HG03439 (cell line): ENCODE data around the gene RNF115.
"Not testable (repeated sequence)": the region's sequence is repeated elsewhere in the genome, so short reads cannot be mapped to it uniquely, and the experiment has no call there.

Experiments used
- ATAC-seq: cut with Tn5 transposase; IDR thresholded peaks from one replicate; pipeline ENCODE4 v1.9.1; 2021; ENCODE audit warnings: mild to moderate bottlenecking, moderate library complexity; ENCODE audit not compliant: unreplicated experiment

Gene RNF115

DNA sequence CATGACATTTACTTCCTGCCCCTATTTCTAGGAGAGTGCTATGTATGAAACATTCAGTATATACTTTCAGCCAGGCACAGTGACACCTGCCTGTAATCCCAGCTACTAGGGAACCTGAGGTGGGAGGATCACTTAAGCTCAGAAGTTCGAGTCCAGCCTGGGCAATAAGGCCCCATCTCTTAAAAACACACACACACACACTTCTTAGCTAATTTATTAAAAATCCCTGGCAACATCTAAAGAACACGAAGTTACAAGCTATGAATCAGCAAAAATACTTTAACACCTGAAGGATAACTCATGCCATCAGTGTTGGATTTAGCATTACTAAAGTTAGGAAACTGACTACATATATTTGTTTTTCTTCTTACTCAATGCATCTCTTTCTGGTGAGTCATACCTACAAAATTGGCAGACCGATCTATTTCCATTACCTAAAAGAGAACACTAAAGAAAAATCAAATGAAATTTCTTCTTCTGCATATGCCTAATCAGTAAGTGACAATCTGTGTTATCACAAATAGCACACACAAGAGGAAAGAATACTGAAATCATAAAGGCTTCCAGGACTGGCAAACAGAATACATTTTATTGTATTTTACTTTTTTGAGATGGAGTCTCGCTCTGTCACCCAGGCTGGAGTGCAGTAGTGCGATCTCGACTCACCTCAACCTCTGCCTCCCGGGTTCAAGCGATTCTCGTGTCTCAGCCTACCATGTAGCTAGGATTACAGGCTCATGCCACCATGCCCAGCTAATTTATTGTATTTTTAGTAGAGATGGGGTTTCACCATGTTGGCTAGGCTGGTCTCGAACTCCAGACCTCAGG lies 41.4 kb downstream of the RNF115 start:
- ATAC-seq, result no peak

DNA sequence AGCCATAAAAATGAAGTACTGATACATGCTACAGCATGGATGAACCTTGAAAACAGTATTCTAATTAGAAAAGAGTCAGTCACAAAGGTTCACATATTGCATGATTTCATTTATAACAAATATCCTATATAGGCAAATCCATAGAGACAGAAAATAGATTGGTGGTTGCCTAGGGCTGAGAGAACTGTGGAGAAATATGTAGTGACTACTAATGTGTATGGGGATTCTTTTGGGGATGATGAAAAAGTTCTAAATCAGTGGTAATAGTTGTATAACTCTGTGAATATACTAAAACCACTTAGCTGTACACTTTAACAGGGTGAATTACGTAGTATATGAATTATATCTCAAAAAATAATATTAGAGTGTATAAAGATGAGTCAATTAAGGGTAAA lies 45.8 kb downstream of the RNF115 start:
- no peak for ATAC-seq

- no peak for ATAC-seq
These were observed 46.3 kb downstream of the RNF115 start for GRCh38 chr1:145777357-145778145.

DNA sequence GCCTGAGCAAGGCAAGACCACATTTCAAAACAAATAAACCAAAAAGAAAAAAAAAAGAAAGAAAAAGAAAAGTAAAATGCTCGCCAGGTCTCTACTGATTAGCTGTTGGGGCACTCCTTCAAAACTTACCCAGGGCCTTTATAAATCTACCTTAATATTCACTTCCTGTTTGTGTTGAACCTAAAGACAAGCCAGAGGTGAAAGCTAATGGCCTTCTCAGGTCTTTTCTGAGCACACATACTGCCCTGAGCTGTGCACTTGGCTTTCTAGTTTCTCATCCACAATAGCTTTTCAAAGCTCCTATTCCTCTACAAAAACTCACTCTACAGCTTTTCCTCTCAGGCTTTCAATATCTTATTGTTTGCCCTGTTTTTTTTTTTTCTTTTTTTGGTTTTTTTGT lies 50.5 kb downstream of the RNF115 start:
- no peak for ATAC-seq

GRCh38 chr1:145771056-145771455 lies 52.8 kb downstream of the RNF115 start:
- no peak for ATAC-seq

- not testable (repeated sequence) for ATAC-seq
These were observed 55.9 kb downstream of the RNF115 start for GRCh38 chr1:145768004-145768403.

- ATAC-seq, result not testable (repeated sequence)
These were observed 57.0 kb downstream of the RNF115 start for GRCh38 chr1:145766926-145767325.

DNA sequence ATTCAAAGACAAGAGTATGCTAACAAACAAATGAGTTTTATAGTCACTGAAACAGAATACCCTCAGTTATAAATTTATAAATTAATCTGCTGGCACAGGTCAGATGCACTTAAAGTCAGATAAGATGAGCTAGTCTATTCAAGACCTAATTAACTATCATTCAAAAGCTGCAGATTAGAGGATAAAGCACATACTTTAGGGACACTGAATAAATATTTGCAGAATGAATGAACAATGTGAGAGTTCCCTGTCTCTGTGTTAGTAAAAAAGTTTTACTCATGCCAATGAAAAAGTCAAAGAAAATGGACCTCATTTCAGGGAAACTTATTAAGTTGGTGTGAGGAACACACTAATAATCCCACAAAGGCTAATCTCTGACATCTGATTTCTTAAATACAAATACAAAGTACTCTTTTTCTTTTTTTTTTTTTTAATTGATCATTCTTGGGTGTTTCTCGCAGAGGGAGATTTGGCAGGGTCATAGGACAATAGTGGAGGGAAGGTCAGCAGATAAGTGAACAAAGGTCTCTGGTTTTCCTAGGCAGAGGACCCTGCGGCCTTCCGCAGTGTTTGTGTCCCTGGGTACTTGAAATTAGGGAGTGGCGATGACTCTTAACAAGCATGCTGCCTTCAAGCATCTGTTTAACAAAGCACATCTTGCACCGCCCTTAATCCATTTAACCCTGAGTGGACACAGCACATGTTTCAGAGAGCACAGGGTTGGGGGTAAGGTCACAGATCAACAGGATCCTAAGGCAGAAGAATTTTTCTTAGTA lies 58.1 kb downstream of the RNF115 start:
- ATAC-seq, result not testable (repeated sequence)

DNA sequence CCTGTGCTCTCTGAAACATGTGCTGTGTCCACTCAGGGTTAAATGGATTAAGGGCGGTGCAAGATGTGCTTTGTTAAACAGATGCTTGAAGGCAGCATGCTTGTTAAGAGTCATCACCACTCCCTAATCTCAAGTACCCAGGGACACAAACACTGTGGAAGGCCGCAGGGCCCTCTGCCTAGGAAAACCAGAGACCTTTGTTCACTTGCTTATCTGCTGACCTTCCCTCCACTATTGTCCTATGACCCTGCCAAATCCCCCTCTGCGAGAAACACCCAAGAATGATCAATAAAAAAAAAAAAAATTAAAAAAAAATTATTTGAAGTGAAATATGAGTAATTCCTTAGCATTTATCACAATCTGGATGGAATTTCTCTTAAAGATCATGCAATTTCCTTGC lies 58.8 kb downstream of the RNF115 start:
- ATAC-seq, result not testable (repeated sequence)

- ATAC-seq, result not testable (repeated sequence)
These were observed 59.5 kb downstream of the RNF115 start for GRCh38 chr1:145764231-145764940.

GRCh38 chr1:145762001-145762400 lies 61.9 kb downstream of the RNF115 start:
- ATAC-seq, result not testable (repeated sequence)

- not testable (repeated sequence) for ATAC-seq
These were observed 62.4 kb downstream of the RNF115 start for GRCh38 chr1:145761498-145761897.

DNA sequence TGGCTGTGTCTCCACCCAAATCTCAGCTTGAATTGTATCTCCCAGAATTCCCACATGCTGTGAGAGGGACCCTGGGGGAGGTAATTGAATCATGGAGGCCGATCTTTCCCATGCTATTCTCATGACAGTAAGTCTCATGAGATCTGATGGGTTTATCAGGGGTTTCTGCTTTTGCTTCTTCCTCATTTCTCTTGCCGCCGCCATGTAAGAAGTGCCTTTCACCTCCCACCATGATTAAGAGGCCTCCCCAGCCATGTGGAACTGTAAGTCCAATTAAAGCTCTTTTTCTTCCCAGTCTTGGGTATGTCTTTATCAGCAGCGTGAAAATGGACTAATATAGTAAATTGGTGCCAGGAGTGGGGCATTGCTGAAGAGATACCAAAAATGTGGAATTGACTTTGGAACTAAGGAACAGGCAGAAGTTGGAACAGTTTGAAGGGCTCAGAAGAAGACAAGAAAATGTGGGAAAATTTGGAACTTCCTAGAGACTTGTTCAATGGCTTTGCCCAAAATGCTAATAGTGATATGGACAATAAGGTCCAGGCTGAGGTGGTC lies 63.4 kb downstream of the RNF115 start:
- not testable (repeated sequence) for ATAC-seq

DNA sequence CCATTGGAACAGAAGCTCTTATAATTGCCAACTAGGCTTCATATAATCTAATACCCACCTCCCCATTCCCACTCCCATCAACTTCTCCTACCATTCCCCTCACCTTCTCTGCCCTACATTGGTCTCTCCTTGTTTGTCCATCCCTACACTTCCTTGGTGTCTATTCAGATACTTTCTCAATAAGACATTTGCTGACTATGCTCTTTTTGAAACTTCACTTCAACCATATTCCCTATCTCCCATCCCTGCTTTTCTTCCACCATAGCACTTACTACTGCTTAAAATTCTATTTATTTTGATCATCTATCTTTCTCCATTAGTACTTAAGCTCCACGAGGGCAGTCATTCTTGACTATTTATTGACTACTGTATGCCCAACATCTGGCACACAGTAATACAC lies 64.2 kb downstream of the RNF115 start:
- no peak for ATAC-seq

GRCh38 chr1:145758575-145758974 lies 65.3 kb downstream of the RNF115 start:
- no peak for ATAC-seq

- ATAC-seq, result no peak
These were observed 65.8 kb downstream of the RNF115 start for GRCh38 chr1:145758116-145758515.

GRCh38 chr1:145757420-145757819 lies 66.5 kb downstream of the RNF115 start:
- no peak for ATAC-seq

DNA sequence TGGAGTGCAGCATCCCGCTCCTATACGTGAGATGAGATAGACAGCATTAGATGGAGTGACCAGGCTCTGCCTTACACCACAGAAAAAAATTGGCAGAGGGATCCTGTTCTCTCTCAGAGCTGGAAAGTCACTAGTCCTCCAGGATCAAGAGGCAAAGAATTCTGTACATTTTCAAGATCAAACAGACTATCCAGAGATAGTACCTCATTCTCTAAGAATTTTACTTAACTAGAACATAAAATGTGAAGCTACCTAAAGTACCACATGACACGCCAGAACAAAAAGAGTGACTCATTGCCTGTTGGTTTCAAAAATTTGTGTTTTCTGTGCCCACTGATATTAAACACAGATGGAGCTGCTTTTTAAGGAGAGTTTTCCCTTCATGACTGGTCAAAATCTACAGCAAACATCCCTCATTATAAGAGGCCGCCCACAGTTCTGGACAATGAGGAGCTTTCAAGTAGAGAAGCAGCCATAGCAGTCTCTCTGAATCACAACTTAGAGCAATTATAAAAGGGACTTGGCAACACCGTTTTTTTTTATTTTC lies 72.3 kb downstream of the RNF115 start:
- ATAC-seq, result no peak

- no peak for ATAC-seq
These were observed 73.5 kb downstream of the RNF115 start for GRCh38 chr1:145750426-145750825.
